Naive thymus-derived CD8-positive, alpha-beta T cell (primary cell): ENCODE data around the gene ARFGAP1. TPM values are rescaled to one million over a fixed set of nuclear protein-coding genes. Genes with fewer than 3 reads are reported as not detected.

Experiments used
- ATAC-seq, 2 donors: fragments of 150-1000 bp; cut with Tn5 transposase in 1 of 2; sonication (Bioruptor Pico), chemical (Tn5 transposase) in 1 of 2; 1 replicate in 1 of 2; 2 replicates in 1 of 2; pipeline ENCODE4 v1.10.0; 2021; ENCODE audit warnings: mild to moderate bottlenecking in 2 of 2, moderate library complexity in 2 of 2
- POLR2A ChIA-PET: fragments of 350-600 bp; sonication (Branson Sonifier 250); formaldehyde crosslinking; loops from one replicate; lab custom pipeline; 2021; ENCODE audit warnings: antibody characterized with exemption; lab: Charles Lee
- DNase-seq, 10 donors: peaks; one replicate each; pipeline versions ENCODE4 v3.0.0 to v3.0.0-alpha.2; 2020 to 2022
- H3K27ac Mint-ChIP-seq, 10 donors: one replicate each; pipeline ENCODE4 v1.8.0; 2020 to 2022; ENCODE audit warnings: mild to moderate bottlenecking in 10 of 10, mixed read lengths in 10 of 10, moderate library complexity in 4 of 10, inconsistent platforms in 1 of 10
- H3K27me3 Mint-ChIP-seq, 5 donors: one replicate each; pipeline ENCODE4 v1.8.0; 2021 to 2022; ENCODE audit warnings: mixed read lengths in 5 of 5
- H3K36me3 Mint-ChIP-seq, 3 donors: one replicate each; pipeline ENCODE4 v1.8.0; 2020 to 2022; ENCODE audit warnings: mixed read lengths in 3 of 3, mild to moderate bottlenecking in 2 of 3, inconsistent platforms in 1 of 3
- H3K4me1 Mint-ChIP-seq, 4 donors: one replicate each; pipeline ENCODE4 v1.8.0; 2021 to 2022; ENCODE audit warnings: mixed read lengths in 4 of 4
- H3K4me3 Mint-ChIP-seq, 10 donors: one replicate each; pipeline ENCODE4 v1.8.0; 2020 to 2022; ENCODE audit warnings: mild to moderate bottlenecking in 10 of 10, mixed read lengths in 10 of 10, moderate library complexity in 6 of 10, inconsistent platforms in 1 of 10
- H3K9me3 Mint-ChIP-seq, 9 donors: one replicate each; pipeline ENCODE4 v1.8.0; 2020 to 2022; ENCODE audit warnings: mixed read lengths in 9 of 9, mild to moderate bottlenecking in 3 of 9, inconsistent platforms in 1 of 9, moderate library complexity in 1 of 9
- polyA plus RNA-seq, 3 donors: library from polyadenylated mRNA; unstranded; fragments of 300-500 nt; fragmentation: Illumina TruSeq; gene quantifications; one replicate each; pipeline ENCODE4 v1.2.3, GENCODE V29; 2021
- total RNA-seq, 8 experiments: library from RNA in 2 of 8; stranded (reverse) in 2 of 8; gene quantifications; one replicate each; pipeline ENCODE4 v1.2.3 and lab custom pipeline; 2021 to 2026

ARFGAP1 gene
- total and polyA plus RNA-seq, 5 experiments from 2014 or later: 11.5 to 101 (median 19.4) TPM

GRCh38 chr20:63312273-63312672 is 39.7 kb downstream of the ARFGAP1 start:
- ATAC-seq (no peak), DNase-seq (peak in 1 of 10 donors; percentile 55)
- Mint-ChIP-seq H3K36me3 (no peaks in the 10 kb centered on the region), H3K27ac (peak overlapping the region in 1 of 10 donors; percentile 44), H3K4me1 (peaks cover 0 to 2% (median under 1%) of the 10 kb centered on the region in 4 donors), H3K4me3 (no peak overlapping the region), H3K9me3 (no peaks in the 10 kb centered on the region), H3K27me3 (peaks cover 0 to 25% (median 6%) of the 10 kb centered on the region in 5 donors)
- POLR2A ChIA-PET: no interaction called here

- no peak for ATAC-seq
- H3K4me3 Mint-ChIP-seq: no peak overlapping the region
- H3K9me3 Mint-ChIP-seq: no peaks in the 10 kb centered on the region
- H3K36me3 Mint-ChIP-seq: no peaks in the 10 kb centered on the region
- peak in 1 of 10 donors; percentile 60 for DNase-seq
- H3K4me1 Mint-ChIP-seq: peaks cover 0 to 2% (median under 1%) of the 10 kb centered on the region in 4 donors
- POLR2A ChIA-PET: no interaction called here
- H3K27ac Mint-ChIP-seq: peak overlapping the region in 1 of 10 donors; percentile 44
- H3K27me3 Mint-ChIP-seq: peaks cover 0 to 28% (median 6%) of the 10 kb centered on the region in 5 donors
Observed at GRCh38 chr20:63312690-63313348, 40.2 kb downstream of the ARFGAP1 start.

GRCh38 chr20:63313349-63314014 is 40.9 kb downstream of the ARFGAP1 start:
- ATAC-seq (no peak), DNase-seq (peak in 2 of 10 donors; percentile 3 to 55)
- Mint-ChIP-seq H3K9me3 (no peaks in the 10 kb centered on the region), H3K27me3 (peaks cover 0 to 27% (median 6%) of the 10 kb centered on the region in 5 donors), H3K27ac (no peak overlapping the region), H3K4me3 (no peak overlapping the region), H3K4me1 (peaks cover 0 to 2% (median under 1%) of the 10 kb centered on the region in 4 donors), H3K36me3 (no peaks in the 10 kb centered on the region)
- POLR2A ChIA-PET: no interaction called here

GRCh38 chr20:63314015-63314471 is 41.4 kb downstream of the ARFGAP1 start:
- Mint-ChIP-seq H3K27ac (no peak overlapping the region), H3K9me3 (no peaks in the 10 kb centered on the region), H3K4me3 (no peak overlapping the region), H3K4me1 (peaks cover 0 to 2% (median under 1%) of the 10 kb centered on the region in 4 donors), H3K27me3 (peaks cover 0 to 25% (median 6%) of the 10 kb centered on the region in 5 donors), H3K36me3 (no peaks in the 10 kb centered on the region)
- ATAC-seq (no peak), DNase-seq (peak in 1 of 10 donors; percentile 52)
- POLR2A ChIA-PET: no interaction called here

GRCh38 chr20:63314566-63315239 is 42.1 kb downstream of the ARFGAP1 start:
- Mint-ChIP-seq H3K36me3 (no peaks in the 10 kb centered on the region), H3K27ac (peak overlapping the region in 1 of 10 donors; percentile 5), H3K4me3 (no peak overlapping the region), H3K9me3 (no peaks in the 10 kb centered on the region), H3K27me3 (peaks cover 0 to 22% (median 5%) of the 10 kb centered on the region in 5 donors), H3K4me1 (peaks cover 0 to 2% (median under 1%) of the 10 kb centered on the region in 4 donors)
- POLR2A ChIA-PET: no interaction called here
- DNase-seq (peak in 1 of 10 donors; percentile 52), ATAC-seq (no peak)

- no peak overlapping the region for H3K4me3 Mint-ChIP-seq
Observed at GRCh38 chr20:63315240-63315689, 42.7 kb downstream of the ARFGAP1 start.

GRCh38 chr20:63315731-63316491 is 43.3 kb downstream of the ARFGAP1 start:
- Mint-ChIP-seq H3K27ac (peak overlapping the region in 1 of 10 donors; percentile 9), H3K9me3 (no peaks in the 10 kb centered on the region), H3K4me1 (no peaks in the 10 kb centered on the region), H3K4me3 (no peak overlapping the region), H3K36me3 (no peaks in the 10 kb centered on the region), H3K27me3 (peaks cover 0 to 15% (median 2%) of the 10 kb centered on the region in 5 donors)
- ATAC-seq: no peak
- DNase-seq: peak in 1 of 10 donors; percentile 53
- POLR2A ChIA-PET: no interaction called here

More at GRCh38 chr20:63315240-63315689, 42.7 kb downstream of the ARFGAP1 start:
- Mint-ChIP-seq H3K9me3 (no peaks in the 10 kb centered on the region), H3K27me3 (peaks cover 0 to 16% (median 3%) of the 10 kb centered on the region in 5 donors), H3K27ac (no peak overlapping the region), H3K4me1 (peaks cover 0 to 2% (median under 1%) of the 10 kb centered on the region in 4 donors), H3K36me3 (no peaks in the 10 kb centered on the region)
- POLR2A ChIA-PET: no interaction called here
- ATAC-seq: no peak
- DNase-seq: peak in 1 of 10 donors; percentile 51

GRCh38 chr20:63316502-63316921 is 43.9 kb downstream of the ARFGAP1 start:
- Mint-ChIP-seq H3K4me1 (no peaks in the 10 kb centered on the region), H3K4me3 (no peak overlapping the region), H3K9me3 (no peaks in the 10 kb centered on the region), H3K27ac (no peak overlapping the region), H3K27me3 (peaks cover 0 to 18% (median 2%) of the 10 kb centered on the region in 5 donors), H3K36me3 (no peaks in the 10 kb centered on the region)
- POLR2A ChIA-PET: no interaction called here
- ATAC-seq (no peak), DNase-seq (peak in 1 of 10 donors; percentile 32)

- POLR2A ChIA-PET: no interaction called here
- ATAC-seq: no peak
Observed at GRCh38 chr20:63317061-63317460, 44.4 kb downstream of the ARFGAP1 start.

GRCh38 chr20:63317601-63318291 is 45.1 kb downstream of the ARFGAP1 start:
- ATAC-seq (no peak), DNase-seq (peak in 1 of 10 donors; percentile 52)
- H3K36me3 Mint-ChIP-seq: no peaks in the 10 kb centered on the region
- peaks cover 0 to 19% (median 2%) of the 10 kb centered on the region in 5 donors for H3K27me3 Mint-ChIP-seq
- POLR2A ChIA-PET: no interaction called here
- H3K4me1 Mint-ChIP-seq: no peaks in the 10 kb centered on the region
- H3K4me3 Mint-ChIP-seq: no peak overlapping the region
- H3K9me3 Mint-ChIP-seq: no peaks in the 10 kb centered on the region
- H3K27ac Mint-ChIP-seq: no peak overlapping the region

More at GRCh38 chr20:63317061-63317460, 44.4 kb downstream of the ARFGAP1 start:
- Mint-ChIP-seq H3K27me3 (peaks cover 0 to 18% (median 2%) of the 10 kb centered on the region in 5 donors), H3K4me3 (no peak overlapping the region), H3K9me3 (no peaks in the 10 kb centered on the region), H3K27ac (peak overlapping the region in 1 of 10 donors; percentile 12), H3K4me1 (no peaks in the 10 kb centered on the region), H3K36me3 (no peaks in the 10 kb centered on the region)
- peak in 1 of 10 donors; percentile 26 for DNase-seq

- peaks cover 0 to 20% (median 0%) of the 10 kb centered on the region in 5 donors for H3K27me3 Mint-ChIP-seq
- H3K4me1 Mint-ChIP-seq: no peaks in the 10 kb centered on the region
- POLR2A ChIA-PET: no interaction called here
- H3K27ac Mint-ChIP-seq: no peak overlapping the region
- no peak for ATAC-seq
- no peaks in the 10 kb centered on the region for H3K36me3 Mint-ChIP-seq
- no peaks in the 10 kb centered on the region for H3K9me3 Mint-ChIP-seq
- peak in 1 of 10 donors; percentile 56 for DNase-seq
- H3K4me3 Mint-ChIP-seq: no peak overlapping the region
Observed at GRCh38 chr20:63318391-63319163, 46.0 kb downstream of the ARFGAP1 start.
